KMS-11 (cell line): ENCODE data around the gene GTPBP1.

Experiments
- H2AFZ ChIP-seq: fragments of 200-600 bp; sonication (generic); 2 replicates; pipeline ENCODE4 v1.6.1; 2016; ENCODE audit warnings: antibody characterized with exemption, mixed run types, low read depth
- H3K27ac ChIP-seq: fragments of 200-600 bp; sonication (generic); 2 replicates; pipeline ENCODE4 v1.6.1; 2016; ENCODE audit warnings: mild to moderate bottlenecking, mixed run types
- H3K27me3 ChIP-seq: fragments of 200-600 bp; sonication (generic); 2 replicates; pipeline ENCODE4 v1.6.1; 2017; ENCODE audit warnings: mild to moderate bottlenecking, low read depth, mixed run types, moderate library complexity; ENCODE audit not compliant: insufficient read depth
- H3K36me3 ChIP-seq: fragments of 200-600 bp; sonication (generic); 2 replicates; pipeline ENCODE4 v1.6.1; 2017; ENCODE audit warnings: mild to moderate bottlenecking, mixed run types; ENCODE audit not compliant: insufficient read depth
- H3K4me1 ChIP-seq: fragments of 200-600 bp; sonication (generic); 2 replicates; pipeline ENCODE4 v1.6.1; 2016; ENCODE audit warnings: mild to moderate bottlenecking, low read depth, mixed run types; ENCODE audit not compliant: poor library complexity, severe bottlenecking
- H3K4me2 ChIP-seq: fragments of 200-600 bp; sonication (generic); 2 replicates; pipeline ENCODE4 v1.7.0; 2016; ENCODE audit warnings: mild to moderate bottlenecking, mixed run types
- H3K4me3 ChIP-seq: fragments of 200-600 bp; sonication (generic); IDR thresholded peaks from 2 replicates; pipeline ENCODE4 v1.6.1; 2017; ENCODE audit warnings: low read depth, low read length, mixed read lengths; ENCODE audit not compliant: insufficient read depth
- H3K79me2 ChIP-seq: fragments of 200-600 bp; sonication (generic); 2 replicates; pipeline ENCODE4 v1.6.1; 2016; ENCODE audit warnings: low read depth, mixed run types; ENCODE audit not compliant: insufficient read depth
- H3K9ac ChIP-seq: fragments of 200-600 bp; sonication (generic); 2 replicates; pipeline ENCODE4 v1.6.1; 2016; ENCODE audit warnings: mild to moderate bottlenecking, mixed run types
- H4K20me1 ChIP-seq: fragments of 200-600 bp; sonication (generic); 2 replicates; pipeline ENCODE4 v1.6.1; 2016; ENCODE audit warnings: mild to moderate bottlenecking, mixed run types; ENCODE audit not compliant: insufficient read depth
- CTCF ChIP-seq: fragments of 200-600 bp; sonication (generic); conservative IDR thresholded peaks from 2 replicates; pipeline ENCODE4 v1.6.1; 2017; ENCODE audit warnings: low read depth, mild to moderate bottlenecking, antibody characterized with exemption, low read length, moderate library complexity, mixed read lengths

The GTPBP1 gene

GRCh38 chr22:38738475-38739070, 32.8 kb downstream of the GTPBP1 start:
- no peaks in the 10 kb centered on the region for H4K20me1 ChIP-seq
- no peaks in the 10 kb centered on the region for H3K4me1 ChIP-seq
- H3K79me2 ChIP-seq, result no peaks in the 10 kb centered on the region
- H3K4me2 ChIP-seq, result no peak overlapping the region
- H3K9ac ChIP-seq, result no peak overlapping the region
- H2AFZ ChIP-seq, result no peak overlapping the region
- no peak overlapping the region for H3K4me3 ChIP-seq
- no peak for TF ChIP-seq CTCF
- H3K27ac ChIP-seq, result no peak overlapping the region
- H3K27me3 ChIP-seq, result no peaks in the 10 kb centered on the region
- no peaks in the 10 kb centered on the region for H3K36me3 ChIP-seq

- Histone ChIP-seq H3K79me2 (no peaks in the 10 kb centered on the region), H3K9ac (no peak overlapping the region), H3K4me2 (no peak overlapping the region), H2AFZ (no peak overlapping the region), H3K36me3 (no peaks in the 10 kb centered on the region), H3K4me3 (no peak overlapping the region), H3K27ac (no peak overlapping the region), H3K27me3 (no peaks in the 10 kb centered on the region), H3K4me1 (no peaks in the 10 kb centered on the region), H4K20me1 (no peaks in the 10 kb centered on the region)
- no peak for TF ChIP-seq CTCF
These were observed 33.7 kb downstream of the GTPBP1 start for GRCh38 chr22:38739300-38740055.

GRCh38 chr22:38740116-38740723, 34.5 kb downstream of the GTPBP1 start:
- Histone ChIP-seq H3K79me2 (no peaks in the 10 kb centered on the region), H3K4me3 (no peak overlapping the region), H3K27me3 (no peaks in the 10 kb centered on the region), H3K27ac (no peak overlapping the region), H4K20me1 (no peaks in the 10 kb centered on the region), H2AFZ (no peak overlapping the region), H3K4me2 (no peak overlapping the region), H3K9ac (no peak overlapping the region), H3K4me1 (no peaks in the 10 kb centered on the region), H3K36me3 (no peaks in the 10 kb centered on the region)
- no peak for TF ChIP-seq CTCF

- no peak for TF ChIP-seq CTCF
- no peak overlapping the region for H3K4me3 ChIP-seq
- no peak overlapping the region for H3K27ac ChIP-seq
- no peaks in the 10 kb centered on the region for H3K79me2 ChIP-seq
- H3K4me1 ChIP-seq, result no peaks in the 10 kb centered on the region
- H3K36me3 ChIP-seq, result no peaks in the 10 kb centered on the region
- no peaks in the 10 kb centered on the region for H4K20me1 ChIP-seq
- H3K27me3 ChIP-seq, result no peaks in the 10 kb centered on the region
- no peak overlapping the region for H3K9ac ChIP-seq
- no peak overlapping the region for H3K4me2 ChIP-seq
- no peak overlapping the region for H2AFZ ChIP-seq
These were observed 35.0 kb downstream of the GTPBP1 start for GRCh38 chr22:38740754-38741153.
